MM.1S (cell line): ENCODE data around the gene ZBTB17.
"Not testable (repeated sequence)": the region's sequence is repeated elsewhere in the genome, so short reads cannot be mapped to it uniquely, and the experiment has no call there.

Experiments
- DNase-seq: peaks from one replicate; pipeline ENCODE4 v3.0.0-alpha.2; 2015
- H2AFZ ChIP-seq: fragments of 300-600 bp; sonication (generic); 2 replicates; pipeline ENCODE4 v1.6.0; 2016; ENCODE audit warnings: antibody characterized with exemption, low read length
- H3F3A ChIP-seq: fragments of 300-600 bp; sonication (generic); 2 replicates; pipeline ENCODE4 v1.6.1; 2016; ENCODE audit warnings: mild to moderate bottlenecking, antibody characterized with exemption, low read length, moderate library complexity, mixed read lengths; ENCODE audit not compliant: insufficient read depth
- H3K27ac ChIP-seq: fragments of 300-600 bp; sonication (generic); 2 replicates; pipeline ENCODE4 v1.5.1; 2016; ENCODE audit warnings: mild to moderate bottlenecking, low read length
- H3K27me3 ChIP-seq: fragments of 300-600 bp; sonication (generic); replicated peaks from 2 replicates; pipeline ENCODE4 v1.6.0; 2016; ENCODE audit warnings: low read length; ENCODE audit not compliant: insufficient read depth
- H3K36me3 ChIP-seq: fragments of 300-600 bp; sonication (generic); replicated peaks from 2 replicates; pipeline ENCODE4 v1.6.1; 2016; ENCODE audit warnings: mild to moderate bottlenecking, low read length, mixed read lengths; ENCODE audit not compliant: insufficient read depth
- H3K4me1 ChIP-seq: fragments of 300-600 bp; sonication (generic); 2 replicates; pipeline ENCODE4 v1.6.1; 2016; ENCODE audit warnings: low read length, mixed read lengths
- H3K4me2 ChIP-seq: fragments of 300-600 bp; sonication (generic); 2 replicates; pipeline ENCODE4 v1.6.0; 2016; ENCODE audit warnings: low read depth, low read length
- H3K4me3 ChIP-seq: fragments of 300-600 bp; sonication (generic); 2 replicates; pipeline ENCODE4 v1.5.1; 2016; ENCODE audit warnings: low read length, mixed read lengths
- H3K79me2 ChIP-seq: fragments of 300-600 bp; sonication (generic); 2 replicates; pipeline ENCODE4 v1.6.1; 2016; ENCODE audit warnings: mixed run types, low read length, mixed read lengths
- H3K9ac ChIP-seq: fragments of 300-600 bp; sonication (generic); 2 replicates; pipeline ENCODE4 v1.6.1; 2016; ENCODE audit warnings: low read length, mixed read lengths
- H3K9me2 ChIP-seq: fragments of 300-600 bp; sonication (generic); replicated peaks from 2 replicates; pipeline ENCODE4 v1.6.1; 2016; ENCODE audit warnings: mild to moderate bottlenecking, low read length, mixed read lengths; ENCODE audit not compliant: insufficient read depth
- H3K9me3 ChIP-seq: fragments of 300-600 bp; sonication (generic); replicated peaks from 2 replicates; pipeline ENCODE4 v1.6.1; 2016; ENCODE audit warnings: mild to moderate bottlenecking, low read length, mixed read lengths; ENCODE audit not compliant: insufficient read depth
- H4K20me1 ChIP-seq: fragments of 300-600 bp; sonication (generic); 2 replicates; pipeline ENCODE4 v1.6.1; 2016; ENCODE audit warnings: mild to moderate bottlenecking, low read length, moderate library complexity, mixed read lengths; ENCODE audit not compliant: insufficient read depth
- CTCF ChIP-seq: fragments of 300-600 bp; sonication (generic); IDR thresholded peaks from 2 replicates; pipeline ENCODE4 v1.5.1; 2016; ENCODE audit warnings: antibody characterized with exemption, low read length, mixed read lengths
- EZH2 ChIP-seq: fragments of 300-600 bp; sonication (generic); optimal IDR thresholded peaks from 2 replicates; pipeline ENCODE3; 2017; ENCODE audit warnings: low read depth, mild to moderate bottlenecking, antibody characterized with exemption, low read length, mixed read lengths
- EZH2phosphoT487 ChIP-seq: fragments of 300-600 bp; sonication (generic); IDR thresholded peaks from 2 replicates; pipeline ENCODE4 v1.6.1; 2018; ENCODE audit warnings: antibody characterized with exemption, low read length

ZBTB17 gene

GRCh38 chr1:15981679-15982078, 5.8 kb upstream of the ZBTB17 start:
- Histone ChIP-seq H3K27me3 (peaks cover 17% of the 10 kb centered on the region; the same call in 1 of the 2 replicates), H3K9ac (no peak overlapping the region), H3K4me1 (no peaks in the 10 kb centered on the region), H3F3A (no peaks in the 10 kb centered on the region), H3K4me3 (no peak overlapping the region), H4K20me1 (no peaks in the 10 kb centered on the region), H3K27ac (no peak overlapping the region), H3K9me2 (no peaks in the 10 kb centered on the region), H3K4me2 (no peak overlapping the region), H3K9me3 (no peaks in the 10 kb centered on the region), H3K79me2 (no peaks in the 10 kb centered on the region), H3K36me3 (no peaks in the 10 kb centered on the region), H2AFZ (no peak overlapping the region)
- TF ChIP-seq EZH2 (no peak), CTCF (no peak), EZH2phosphoT487 (no peak)
- no peak for DNase-seq

- H3K27me3 ChIP-seq, H3K4me2 ChIP-seq, H3F3A ChIP-seq, H2AFZ ChIP-seq, H3K9ac ChIP-seq, H4K20me1 ChIP-seq, H3K4me1 ChIP-seq, H3K36me3 ChIP-seq, H3K9me3 ChIP-seq, H3K27ac ChIP-seq, H3K9me2 ChIP-seq, DNase-seq, H3K4me3 ChIP-seq: not testable (repeated sequence)
- H3K79me2 ChIP-seq = peaks cover 25% of the 10 kb centered on the region
These were observed 2.0 kb upstream of the ZBTB17 start for GRCh38 chr1:15977947-15978346.

GRCh38 chr1:15975358-15975804, 520 bp downstream of the ZBTB17 start:
- peaks cover 34% of the 10 kb centered on the region for H3K79me2 ChIP-seq
- peak; percentile 62 for DNase-seq

More at GRCh38 chr1:15975358-15975804, 520 bp downstream of the ZBTB17 start:
- Histone ChIP-seq H4K20me1 (no peaks in the 10 kb centered on the region), H3K9ac (peak overlapping the region; percentile 56; the same call in 1 of the 2 replicates), H3K9me2 (no peaks in the 10 kb centered on the region), H3F3A (0 out of 2 replicates have a peak, but pooled peaks cover 2% of the 10 kb centered on the region), H3K36me3 (no peaks in the 10 kb centered on the region), H3K27ac (no peak overlapping the region), H3K27me3 (no peaks in the 10 kb centered on the region), H3K9me3 (no peaks in the 10 kb centered on the region), H2AFZ (peak overlapping the region; percentile 52), H3K4me2 (peak overlapping the region; percentile 85), H3K4me3 (peak overlapping the region; percentile 84), H3K4me1 (0 out of 2 replicates have a peak, but pooled peaks cover 9% of the 10 kb centered on the region)
- no peak for TF ChIP-seq CTCF
- no peak for TF ChIP-seq EZH2
- TF ChIP-seq EZH2phosphoT487 = no peak
